Endothelial cell of umbilical vein (primary cell): ENCODE results near the gene SLC36A2.

Experiments
- EZH2 ChIP-seq: IDR thresholded peaks from 2 replicates; pipeline ENCODE4 v1.6.1; 2012; ENCODE audit warnings: borderline replicate concordance, low read depth, mild to moderate bottlenecking, moderate library complexity, low read length, inconsistent platforms; ENCODE audit not compliant: severe bottlenecking
- FOS ChIP-seq: IDR thresholded peaks from 2 replicates; pipeline ENCODE4 v1.6.1; 2011; ENCODE audit warnings: mild to moderate bottlenecking, low read length, moderate library complexity, borderline replicate concordance; ENCODE audit not compliant: insufficient read depth
- JUN ChIP-seq: IDR thresholded peaks from 2 replicates; pipeline ENCODE4 v1.6.1; 2011; ENCODE audit warnings: borderline replicate concordance, low read depth; ENCODE audit not compliant: insufficient read length, insufficient read depth
- MAX ChIP-seq: IDR thresholded peaks from 2 replicates; pipeline ENCODE4 v1.6.1; 2011; ENCODE audit not compliant: insufficient read depth, insufficient read length
- MYC ChIP-seq: IDR thresholded peaks from one replicate; pipeline ENCODE4 v1.6.1; 2011; ENCODE audit warnings: mild to moderate bottlenecking, low read depth, low read length
- POLR2A ChIP-seq: IDR thresholded peaks from 2 replicates; pipeline ENCODE4 v1.6.1; 2012; ENCODE audit warnings: low read depth, mild to moderate bottlenecking, control low read depth, low read length
- POLR2AphosphoS5 ChIP-seq: IDR thresholded peaks from 2 replicates; pipeline ENCODE4 v1.6.1; 2012; ENCODE audit warnings: low read depth, mild to moderate bottlenecking, control low read depth, low read length, moderate library complexity; ENCODE audit not compliant: insufficient read depth
- TF ChIP-seq, protein P1 (sequence below), 2 donors: IDR thresholded peaks; 1 replicate in 1 of 2; 2 replicates in 1 of 2; pipeline ENCODE4 v1.5.1; 2011; ENCODE audit warnings: low read length in 2 of 2, mild to moderate bottlenecking in 2 of 2, moderate library complexity in 2 of 2, control low read depth in 1 of 2, inconsistent platforms in 1 of 2, low read depth in 1 of 2; ENCODE audit not compliant: insufficient read depth in 1 of 2; ENCODE audit errors: extremely low read depth in 1 of 2

- TF ChIP-seq, protein P1, sequence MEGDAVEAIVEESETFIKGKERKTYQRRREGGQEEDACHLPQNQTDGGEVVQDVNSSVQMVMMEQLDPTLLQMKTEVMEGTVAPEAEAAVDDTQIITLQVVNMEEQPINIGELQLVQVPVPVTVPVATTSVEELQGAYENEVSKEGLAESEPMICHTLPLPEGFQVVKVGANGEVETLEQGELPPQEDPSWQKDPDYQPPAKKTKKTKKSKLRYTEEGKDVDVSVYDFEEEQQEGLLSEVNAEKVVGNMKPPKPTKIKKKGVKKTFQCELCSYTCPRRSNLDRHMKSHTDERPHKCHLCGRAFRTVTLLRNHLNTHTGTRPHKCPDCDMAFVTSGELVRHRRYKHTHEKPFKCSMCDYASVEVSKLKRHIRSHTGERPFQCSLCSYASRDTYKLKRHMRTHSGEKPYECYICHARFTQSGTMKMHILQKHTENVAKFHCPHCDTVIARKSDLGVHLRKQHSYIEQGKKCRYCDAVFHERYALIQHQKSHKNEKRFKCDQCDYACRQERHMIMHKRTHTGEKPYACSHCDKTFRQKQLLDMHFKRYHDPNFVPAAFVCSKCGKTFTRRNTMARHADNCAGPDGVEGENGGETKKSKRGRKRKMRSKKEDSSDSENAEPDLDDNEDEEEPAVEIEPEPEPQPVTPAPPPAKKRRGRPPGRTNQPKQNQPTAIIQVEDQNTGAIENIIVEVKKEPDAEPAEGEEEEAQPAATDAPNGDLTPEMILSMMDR (IDR thresholded peaks at IDR 0.05; ENCODE audit: extremely low read depth in 1 of 2, insufficient read depth in 1 of 2, low read depth in 1 of 2, low read length in 2 of 2), result no peak
- no peak for TF ChIP-seq POLR2A
- no peak for TF ChIP-seq FOS
- no peak for TF ChIP-seq EZH2
- TF ChIP-seq MYC, result no peak
- TF ChIP-seq POLR2AphosphoS5, result no peak
- no peak for TF ChIP-seq MAX
- TF ChIP-seq JUN, result no peak
Measured at GRCh38 chr5:151285683-151286082, 61.7 kb downstream of the SLC36A2 start.
